Right lobe of liver (tissue), 4 donors: ENCODE data around the gene ARID5B.

Experiments
- POLR2A ChIP-seq: fragments of 450-650 bp; IDR thresholded peaks from one replicate; pipeline ENCODE4 v1.6.1; 2017; ENCODE audit warnings: antibody characterized with exemption, mild to moderate bottlenecking
- TF ChIP-seq, protein P1 (sequence below), 4 donors: fragments of 200-600 bp in 3 of 4; fragments of 450-650 bp in 1 of 4; IDR thresholded peaks; one replicate each; pipeline versions ENCODE4 v1.5.1 to v1.8.0; 2016 to 2022; ENCODE audit warnings: antibody characterized with exemption in 4 of 4, mild to moderate bottlenecking in 2 of 4
- donor health status: DM: no; HTN: no; CAD: no.
- donor health status: DM: no; HTN: no; CAD: no.
- donor health status: DM: no; HTN: yes; CAD: no.

DNA sequence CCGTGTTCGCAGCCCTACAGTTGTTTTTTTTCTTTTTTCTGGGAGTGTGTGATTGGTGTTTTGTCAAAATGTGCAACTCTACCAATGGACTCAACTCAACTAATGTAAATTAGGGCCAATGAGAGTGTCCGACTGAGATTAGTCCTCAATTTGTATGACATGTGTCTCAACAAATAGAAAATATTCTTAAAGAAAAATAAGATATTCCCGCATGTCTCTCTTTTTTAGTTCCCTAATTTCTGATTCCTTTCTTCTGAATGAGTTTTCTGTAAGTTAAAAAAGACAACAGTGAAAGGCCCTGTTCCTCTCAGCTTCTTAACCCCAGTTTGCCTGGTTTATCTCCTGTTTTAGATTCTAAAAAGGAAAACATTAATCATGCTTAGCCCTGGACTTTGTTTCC, 61.5 kb downstream of the ARID5B start:
- TF ChIP-seq, protein P1, sequence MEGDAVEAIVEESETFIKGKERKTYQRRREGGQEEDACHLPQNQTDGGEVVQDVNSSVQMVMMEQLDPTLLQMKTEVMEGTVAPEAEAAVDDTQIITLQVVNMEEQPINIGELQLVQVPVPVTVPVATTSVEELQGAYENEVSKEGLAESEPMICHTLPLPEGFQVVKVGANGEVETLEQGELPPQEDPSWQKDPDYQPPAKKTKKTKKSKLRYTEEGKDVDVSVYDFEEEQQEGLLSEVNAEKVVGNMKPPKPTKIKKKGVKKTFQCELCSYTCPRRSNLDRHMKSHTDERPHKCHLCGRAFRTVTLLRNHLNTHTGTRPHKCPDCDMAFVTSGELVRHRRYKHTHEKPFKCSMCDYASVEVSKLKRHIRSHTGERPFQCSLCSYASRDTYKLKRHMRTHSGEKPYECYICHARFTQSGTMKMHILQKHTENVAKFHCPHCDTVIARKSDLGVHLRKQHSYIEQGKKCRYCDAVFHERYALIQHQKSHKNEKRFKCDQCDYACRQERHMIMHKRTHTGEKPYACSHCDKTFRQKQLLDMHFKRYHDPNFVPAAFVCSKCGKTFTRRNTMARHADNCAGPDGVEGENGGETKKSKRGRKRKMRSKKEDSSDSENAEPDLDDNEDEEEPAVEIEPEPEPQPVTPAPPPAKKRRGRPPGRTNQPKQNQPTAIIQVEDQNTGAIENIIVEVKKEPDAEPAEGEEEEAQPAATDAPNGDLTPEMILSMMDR (IDR thresholded peaks at IDR 0.05) = no peak
- no peak for TF ChIP-seq POLR2A
